Activated CD4-positive, alpha-beta T cell treated with anti-CD3 and anti-CD28 coated beads, Interleukin-2, amount 50 U/mL, for 16 hours (primary cell): ENCODE data around the gene RSPH3.
A peak's percentile ranks its signal among the peaks of the same experiment; 100 is the strongest.
"Not testable (repeated sequence)": the region's sequence is repeated elsewhere in the genome, so short reads cannot be mapped to it uniquely, and the experiment has no call there.

Experiments used
- DNase-seq: peaks from one replicate; pipeline ENCODE4 v3.0.0-alpha.2; 2020

RSPH3 gene

GRCh38 chr6:159020011-159020410 lies 20.0 kb upstream of the RSPH3 start:
- DNase-seq, result no peak

- DNase-seq, result peak; percentile 83
Measured at GRCh38 chr6:159017757-159018559, 18.0 kb upstream of the RSPH3 start.

- no peak for DNase-seq
Measured at GRCh38 chr6:159014406-159014805, 14.4 kb upstream of the RSPH3 start.

- no peak for DNase-seq
Measured at GRCh38 chr6:159013229-159013628, 13.2 kb upstream of the RSPH3 start.

GRCh38 chr6:159012201-159012600 lies 12.2 kb upstream of the RSPH3 start:
- DNase-seq, result no peak

- DNase-seq, result not testable (repeated sequence)
Measured at GRCh38 chr6:159010037-159010612, 10.1 kb upstream of the RSPH3 start.

GRCh38 chr6:159008656-159009288 lies 8.8 kb upstream of the RSPH3 start:
- peak; percentile 51 for DNase-seq

GRCh38 chr6:159007510-159007909 lies 7.5 kb upstream of the RSPH3 start:
- DNase-seq, result no peak

GRCh38 chr6:159005436-159005835 lies 5.4 kb upstream of the RSPH3 start:
- DNase-seq, result no peak

GRCh38 chr6:159004592-159004991 lies 4.6 kb upstream of the RSPH3 start:
- no peak for DNase-seq

GRCh38 chr6:159002432-159003155 lies 2.6 kb upstream of the RSPH3 start:
- no peak for DNase-seq

GRCh38 chr6:158999154-158999665 lies 792 bp downstream of the RSPH3 start:
- no peak for DNase-seq

GRCh38 chr6:158996856-158997255 lies 3.1 kb downstream of the RSPH3 start:
- DNase-seq, result no peak

- no peak for DNase-seq
Measured at GRCh38 chr6:158993639-158994038, 6.4 kb downstream of the RSPH3 start.

- DNase-seq, result no peak
Measured at GRCh38 chr6:158991017-158991723, 8.8 kb downstream of the RSPH3 start.

- DNase-seq, result not testable (repeated sequence)
Measured at GRCh38 chr6:158989711-158990110, 10.3 kb downstream of the RSPH3 start.

GRCh38 chr6:158988477-158988876 lies 11.5 kb downstream of the RSPH3 start:
- no peak for DNase-seq

GRCh38 chr6:158987657-158988056 lies 12.3 kb downstream of the RSPH3 start:
- DNase-seq, result peak; percentile 42

- no peak for DNase-seq
Measured at GRCh38 chr6:158978757-158979156, 21.2 kb downstream of the RSPH3 start.

- DNase-seq, result no peak
Measured at GRCh38 chr6:158977382-158977781, 22.6 kb downstream of the RSPH3 start.

GRCh38 chr6:158972241-158973233 lies 27.5 kb downstream of the RSPH3 start:
- peak; percentile 57 for DNase-seq
